Natural killer cell (primary cell): ENCODE measurements around the gene WFDC12. TPM values are rescaled to one million over a fixed set of nuclear protein-coding genes. Genes with fewer than 3 reads are reported as not detected.

ENCODE experiments used
- ATAC-seq, 3 donors: fragments of 150-1000 bp in 2 of 3; fragments of 200-7000 bp in 1 of 3; cut with Tn5 transposase; 1 replicate in 1 of 3; 2 replicates in 2 of 3; pipeline ENCODE4 v1.10.0; 2021; ENCODE audit warnings: mild to moderate bottlenecking in 2 of 3, moderate library complexity in 2 of 3
- DNase-seq, 2 donors: peaks; one replicate each; pipeline versions ENCODE4 v3.0.0 to v3.0.0-alpha.2; 2013 to 2021; ENCODE audit warnings: mixed read lengths in 1 of 2
- H3K27ac ChIP-seq: one replicate; pipeline ENCODE4 v1.5.1; 2013; ENCODE audit warnings: mild to moderate bottlenecking, low read length
- H3K27me3 ChIP-seq: one replicate; pipeline ENCODE4 v1.6.1; 2013; ENCODE audit warnings: low read length; ENCODE audit not compliant: control insufficient read depth, insufficient read depth
- H3K36me3 ChIP-seq: one replicate; pipeline ENCODE4 v1.6.1; 2013; ENCODE audit warnings: low read length; ENCODE audit not compliant: control insufficient read depth, insufficient read depth
- H3K4me1 ChIP-seq: one replicate; pipeline ENCODE4 v1.6.1; 2013; ENCODE audit warnings: low read length; ENCODE audit not compliant: control insufficient read depth, insufficient read depth
- H3K4me3 ChIP-seq: one replicate; pipeline ENCODE4 v1.5.1; 2013; ENCODE audit warnings: low read length
- H3K9me3 ChIP-seq: one replicate; pipeline ENCODE4 v1.6.1; 2013; ENCODE audit warnings: low read length; ENCODE audit not compliant: control insufficient read depth, insufficient read depth
- H3K27ac Mint-ChIP-seq, 2 donors: one replicate each; pipeline ENCODE4 v1.8.0; 2022; ENCODE audit warnings: mild to moderate bottlenecking in 2 of 2, mixed read lengths in 2 of 2, moderate library complexity in 1 of 2
- H3K27me3 Mint-ChIP-seq, 2 donors: one replicate each; pipeline ENCODE4 v1.8.0; 2022; ENCODE audit warnings: low read depth in 2 of 2, mixed read lengths in 2 of 2
- H3K36me3 Mint-ChIP-seq: one replicate; pipeline ENCODE4 v1.8.0; 2022; ENCODE audit warnings: mixed read lengths
- H3K4me1 Mint-ChIP-seq, 2 donors: one replicate each; pipeline ENCODE4 v1.8.0; 2022; ENCODE audit warnings: mixed read lengths in 2 of 2
- H3K4me3 Mint-ChIP-seq: one replicate; pipeline ENCODE4 v1.8.0; 2022; ENCODE audit warnings: mild to moderate bottlenecking, moderate library complexity, mixed read lengths
- H3K9me3 Mint-ChIP-seq, 2 donors: one replicate each; pipeline ENCODE4 v1.8.0; 2022; ENCODE audit warnings: mixed read lengths in 2 of 2
- WGBS: methylation state at CpG from one replicate; pipeline ENCODE4 v1.1.7; 2013; ENCODE audit warnings: missing lambda C conversion rate; ENCODE audit not compliant: insufficient coverage; 5-methylcytosine and 5-hydroxymethylcytosine counted together
- intact Hi-C: fragments of 100-400 bp; cut with micrococcal nuclease; formaldehyde crosslinking; loops from one replicate; pipeline ENCODE4 v1.14.2; 2022
- total RNA-seq, 4 donors: library from RNA; stranded (reverse); fragments of 120-200 nt in 1 of 4; gene quantifications; one replicate each; pipeline versions ENCODE4 v1.2.3 to v1.2.4, GENCODE V29; 2013 to 2022
- TF ChIP-seq, protein P1 (sequence below): fragments of 200-600 bp; IDR thresholded peaks from one replicate; pipeline ENCODE4 v1.8.0; 2022; ENCODE audit warnings: antibody characterized with exemption

WFDC12 gene
- total RNA-seq, 3 donors from 2014 or later (not counting 1 experiment from before 2014, with no cell fraction given) = not detected

DNA sequence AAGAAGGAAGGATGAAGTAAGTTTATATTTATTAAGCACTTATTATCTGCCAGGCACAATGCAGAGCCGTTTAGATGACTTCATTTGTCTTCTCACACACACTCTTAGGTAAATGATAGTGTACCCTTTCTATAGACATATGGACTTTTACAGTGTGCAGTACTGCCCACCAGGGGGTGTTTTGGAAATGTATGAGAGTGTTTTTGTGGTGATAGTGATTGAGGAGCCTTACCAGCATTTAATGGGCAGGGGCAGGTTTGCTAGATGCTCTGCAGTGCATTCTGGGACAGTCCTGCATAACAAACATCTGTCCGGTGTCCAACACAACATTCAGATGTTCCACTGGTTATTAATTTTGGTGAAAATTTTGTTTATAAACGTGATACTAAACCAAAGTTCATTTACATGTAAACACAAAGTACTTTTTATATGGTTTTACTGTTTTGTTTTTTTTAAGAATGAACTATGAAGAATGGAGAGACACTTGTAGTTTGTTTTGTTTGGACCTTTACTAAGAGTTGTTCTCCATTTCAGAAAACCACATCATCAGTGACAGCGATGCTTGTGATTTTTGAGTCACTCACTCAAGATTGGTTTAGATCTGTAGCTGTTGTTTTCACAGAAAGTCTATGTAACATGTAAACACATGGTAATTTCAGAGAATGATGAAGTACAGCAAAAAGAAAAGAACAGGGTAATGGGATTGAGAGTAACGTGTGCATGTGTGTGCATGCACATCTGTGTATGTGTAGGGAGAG lies 43.2 kb downstream of the WFDC12 start:
- over 99% methylated on average over 3 of the region's 5 CpGs for WGBS
- peak overlapping the region in 1 of 2 donors; percentile 39 for H3K27ac Mint-ChIP-seq
- Histone ChIP-seq H3K27ac (no peak overlapping the region), H3K27me3 (no peaks in the 10 kb centered on the region), H3K9me3 (no peaks in the 10 kb centered on the region), H3K4me1 (no peaks in the 10 kb centered on the region), H3K4me3 (no peak overlapping the region), H3K36me3 (peaks cover 79% of the 10 kb centered on the region)
- no peaks in the 10 kb centered on the region for H3K9me3 Mint-ChIP-seq
- intact Hi-C loops = no loop called here
- H3K36me3 Mint-ChIP-seq = peaks cover 52% of the 10 kb centered on the region
- no peaks in the 10 kb centered on the region for H3K27me3 Mint-ChIP-seq
- H3K4me1 Mint-ChIP-seq = peaks cover 24 to 44% of the 10 kb centered on the region in 2 donors
- H3K4me3 Mint-ChIP-seq = no peak overlapping the region
- peak in 1 of 2 donors; percentile 27 for DNase-seq
- ATAC-seq = peak in 1 of 3 donors; percentile 48
- TF ChIP-seq, protein P1, sequence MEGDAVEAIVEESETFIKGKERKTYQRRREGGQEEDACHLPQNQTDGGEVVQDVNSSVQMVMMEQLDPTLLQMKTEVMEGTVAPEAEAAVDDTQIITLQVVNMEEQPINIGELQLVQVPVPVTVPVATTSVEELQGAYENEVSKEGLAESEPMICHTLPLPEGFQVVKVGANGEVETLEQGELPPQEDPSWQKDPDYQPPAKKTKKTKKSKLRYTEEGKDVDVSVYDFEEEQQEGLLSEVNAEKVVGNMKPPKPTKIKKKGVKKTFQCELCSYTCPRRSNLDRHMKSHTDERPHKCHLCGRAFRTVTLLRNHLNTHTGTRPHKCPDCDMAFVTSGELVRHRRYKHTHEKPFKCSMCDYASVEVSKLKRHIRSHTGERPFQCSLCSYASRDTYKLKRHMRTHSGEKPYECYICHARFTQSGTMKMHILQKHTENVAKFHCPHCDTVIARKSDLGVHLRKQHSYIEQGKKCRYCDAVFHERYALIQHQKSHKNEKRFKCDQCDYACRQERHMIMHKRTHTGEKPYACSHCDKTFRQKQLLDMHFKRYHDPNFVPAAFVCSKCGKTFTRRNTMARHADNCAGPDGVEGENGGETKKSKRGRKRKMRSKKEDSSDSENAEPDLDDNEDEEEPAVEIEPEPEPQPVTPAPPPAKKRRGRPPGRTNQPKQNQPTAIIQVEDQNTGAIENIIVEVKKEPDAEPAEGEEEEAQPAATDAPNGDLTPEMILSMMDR = no peak

DNA sequence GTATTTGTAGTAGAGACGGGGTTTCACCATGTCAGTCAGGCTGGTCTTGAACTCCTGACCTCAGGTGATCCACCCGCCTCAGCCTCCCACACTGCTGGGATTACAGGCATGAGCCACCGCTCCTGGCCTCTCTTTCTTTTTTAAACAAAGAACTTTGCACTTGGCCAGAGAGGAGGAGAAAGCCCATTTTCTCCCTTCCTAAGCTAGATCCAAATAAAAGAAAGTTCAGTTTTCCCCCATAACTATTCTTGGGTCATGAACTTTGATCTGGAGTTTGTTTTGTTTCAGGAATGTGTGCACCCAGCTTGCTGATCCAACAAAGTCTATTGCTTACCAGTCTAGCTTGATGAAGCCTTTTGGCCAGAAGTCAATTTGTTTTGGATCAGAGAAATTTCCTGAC lies 46.7 kb downstream of the WFDC12 start:
- 93% methylated on average over 3 of the region's 3 CpGs for WGBS
- H3K4me1 Mint-ChIP-seq = peaks cover 15 to 39% of the 10 kb centered on the region in 2 donors
- H3K9me3 ChIP-seq = no peaks in the 10 kb centered on the region
- ATAC-seq (no peak), DNase-seq (no peak)
- H3K4me3 Mint-ChIP-seq = no peak overlapping the region
- H3K36me3 ChIP-seq = peaks cover 87% of the 10 kb centered on the region
- no peaks in the 10 kb centered on the region for H3K27me3 ChIP-seq
- H3K4me3 ChIP-seq = no peak overlapping the region
- TF ChIP-seq, protein P1 = no peak
- H3K9me3 Mint-ChIP-seq = no peaks in the 10 kb centered on the region
- H3K27me3 Mint-ChIP-seq = no peaks in the 10 kb centered on the region
- peak overlapping the region; percentile 38 for H3K27ac Mint-ChIP-seq
- no peak overlapping the region for H3K27ac ChIP-seq
- H3K36me3 Mint-ChIP-seq = peaks cover 45% of the 10 kb centered on the region
- intact Hi-C loops = loop anchor here (5.0 kb wide), 1 partner anchor 35 kb away; no protein-coding TSS in a partner anchor
- peaks cover 7% of the 10 kb centered on the region for H3K4me1 ChIP-seq

Other genes with a start within 250 kb of the WFDC12 start
- gene YWHAB, start 238.8 kb downstream of the WFDC12 start, total RNA-seq = 100 to 1,000 TPM; 137 to 199 (median 179) TPM
- 10 to 100 TPM; 31.7 to 64.9 (median 48.1) TPM for gene PABPC1L, start 214.4 kb downstream of the WFDC12 start, total RNA-seq
- gene TOMM34, start 164.1 kb downstream of the WFDC12 start, total RNA-seq = 1 to 10 TPM; 8.5 to 9.2 (median 8.8) TPM
- 100 to 1,000 TPM; 351 to 394 (median 366) TPM for gene STK4, start 158.0 kb downstream of the WFDC12 start, total RNA-seq
- gene KCNS1, start 23.3 kb downstream of the WFDC12 start, total RNA-seq = not detected
- gene WFDC5, start 9.3 kb downstream of the WFDC12 start, total RNA-seq = not detected
- gene PI3, start 50.4 kb upstream of the WFDC12 start, total RNA-seq = 1 to 10 TPM in 1 of 3 donors, not detected in 2; 2.4 TPM
- not detected for gene SEMG1, start 82.6 kb upstream of the WFDC12 start, total RNA-seq
- not detected for gene SEMG2, start 96.9 kb upstream of the WFDC12 start, total RNA-seq
- gene SLPI, start 130.1 kb upstream of the WFDC12 start, total RNA-seq = under 1 TPM in 1 of 3 donors, not detected in 2; 0.90 TPM
- gene RBPJL, start 182.4 kb upstream of the WFDC12 start, total RNA-seq = not detected
- not detected for gene MATN4, start 183.8 kb upstream of the WFDC12 start, total RNA-seq
- 1 to 10 TPM in 2 of 3 donors, under 1 TPM in 1; 0.45 to 1.8 (median 1.5) TPM for gene SDC4, start 224.0 kb upstream of the WFDC12 start, total RNA-seq
- 10 to 100 TPM; 73.8 to 77.4 (median 74.0) TPM for gene SYS1, start 238.7 kb upstream of the WFDC12 start, total RNA-seq